Measurements from ENCODE around the gene PKD1L1.
"Not testable (repeated sequence)": the region's sequence is repeated elsewhere in the genome, so short reads cannot be mapped to it uniquely, and the experiment has no call there.

Gene PKD1L1

GRCh38 chr7:47937711-47938573 is 10.3 kb downstream of the PKD1L1 start:
- DNase-seq: no peak

- DNase-seq: no peak
These were observed 11.1 kb downstream of the PKD1L1 start for GRCh38 chr7:47937065-47937687.

- DNase-seq: no peak
These were observed 11.9 kb downstream of the PKD1L1 start for GRCh38 chr7:47936323-47936722.

- no peak for DNase-seq
These were observed 12.9 kb downstream of the PKD1L1 start for GRCh38 chr7:47935336-47935735.

- no peak for DNase-seq
These were observed 13.4 kb downstream of the PKD1L1 start for GRCh38 chr7:47934831-47935230.

GRCh38 chr7:47933215-47933614 is 15.1 kb downstream of the PKD1L1 start:
- DNase-seq: no peak

- DNase-seq: no peak
These were observed 15.7 kb downstream of the PKD1L1 start for GRCh38 chr7:47932466-47933037.

GRCh38 chr7:47932016-47932415 is 16.2 kb downstream of the PKD1L1 start:
- DNase-seq: no peak

- no peak for DNase-seq
These were observed 17.0 kb downstream of the PKD1L1 start for GRCh38 chr7:47931005-47932004.

GRCh38 chr7:47924266-47924665 is 24.0 kb downstream of the PKD1L1 start:
- no peak for DNase-seq

- DNase-seq: not testable (repeated sequence)
These were observed 25.0 kb downstream of the PKD1L1 start for GRCh38 chr7:47923081-47923875.

- DNase-seq: not testable (repeated sequence)
These were observed 31.8 kb downstream of the PKD1L1 start for GRCh38 chr7:47916514-47916913.

GRCh38 chr7:47915616-47915976 is 32.7 kb downstream of the PKD1L1 start:
- DNase-seq: no peak

- DNase-seq: no peak
These were observed 33.3 kb downstream of the PKD1L1 start for GRCh38 chr7:47914717-47915615.

GRCh38 chr7:47912332-47912731 is 35.9 kb downstream of the PKD1L1 start:
- DNase-seq: no peak

- DNase-seq: no peak
These were observed 39.5 kb downstream of the PKD1L1 start for GRCh38 chr7:47908720-47909119.

GRCh38 chr7:47907981-47908616 is 40.2 kb downstream of the PKD1L1 start:
- no peak for DNase-seq

GRCh38 chr7:47906883-47907282 is 41.4 kb downstream of the PKD1L1 start:
- DNase-seq: no peak

GRCh38 chr7:47905076-47905920 is 43.0 kb downstream of the PKD1L1 start:
- DNase-seq: no peak
